HFF-Myc (cell line): ENCODE results near the gene ART5.

Experiments
- DNase-seq: peaks from one replicate; pipeline ENCODE4 v3.0.0-alpha.2; 2011; ENCODE audit warnings: low read depth; ENCODE audit errors: extremely low read depth
- H3K4me3 ChIP-seq: replicated peaks from 2 replicates; pipeline ENCODE4 v1.5.1; 2011; ENCODE audit warnings: low read depth, mild to moderate bottlenecking, control low read depth, low read length
- CTCF ChIP-seq: IDR thresholded peaks from 2 replicates; pipeline ENCODE4 v1.5.1; 2012; ENCODE audit warnings: mild to moderate bottlenecking, low read depth, low read length, control low read depth; ENCODE audit errors: missing control alignments

Gene ART5

GRCh38 chr11:3666023-3666530, 24.3 kb upstream of the ART5 start:
- no peak for TF ChIP-seq CTCF
- no peak overlapping the region for H3K4me3 ChIP-seq
- no peak for DNase-seq

- H3K4me3 ChIP-seq, result no peak overlapping the region
- no peak for TF ChIP-seq CTCF
- no peak for DNase-seq
Measured at GRCh38 chr11:3665336-3666022, 23.7 kb upstream of the ART5 start.

GRCh38 chr11:3664032-3664630, 22.3 kb upstream of the ART5 start:
- H3K4me3 ChIP-seq, result no peak overlapping the region
- no peak for TF ChIP-seq CTCF
- DNase-seq, result no peak

GRCh38 chr11:3662856-3663255, 21.1 kb upstream of the ART5 start:
- H3K4me3 ChIP-seq, result no peak overlapping the region
- no peak for TF ChIP-seq CTCF
- DNase-seq, result no peak

GRCh38 chr11:3660960-3661359, 19.2 kb upstream of the ART5 start:
- TF ChIP-seq CTCF, result no peak
- H3K4me3 ChIP-seq, result no peak overlapping the region
- DNase-seq, result no peak

GRCh38 chr11:3659595-3660515, 18.1 kb upstream of the ART5 start:
- TF ChIP-seq CTCF, result no peak
- no peak overlapping the region for H3K4me3 ChIP-seq
- no peak for DNase-seq
